GM12878 (cell line): Measurements from ENCODE around the gene GRHL1. TPM values are rescaled to one million over a fixed set of nuclear protein-coding genes. Genes with fewer than 3 reads are reported as not detected.

Experiments used
- ATAC-seq: fragments of 200-7000 bp; cut with Tn5 transposase; 3 replicates; pipeline ENCODE4 v1.9.1; 2020; ENCODE audit warnings: mild to moderate bottlenecking, moderate library complexity
- BruUV-seq: library from RNA; stranded (reverse); fragments of 400-500 nt; replicated peaks from 2 replicates; lab custom pipeline; 2021; lab: Mats Ljungman, UMichigan
- CTCF ChIA-PET: fragments of 300-600 bp; sonication (Branson Sonifier 250); formaldehyde crosslinking; extraction: SDS; loops from one replicate; lab custom pipeline; 2021; ENCODE audit warnings: inconsistent platforms; lab: Yijun Ruan, JAX
- POLR2A ChIA-PET: fragments of 350-600 bp; formaldehyde crosslinking; extraction: SDS; loops from one replicate; lab custom pipeline; 2021; ENCODE audit warnings: inconsistent platforms; lab: Charles Lee
- RAD21 ChIA-PET: fragments of 300-600 bp; sonication (Branson Sonifier 250); formaldehyde crosslinking; loops from one replicate; lab custom pipeline; 2023; ENCODE audit warnings: antibody characterized with exemption; ENCODE audit not compliant: unreplicated experiment; lab: Charles Lee
- SMC1A ChIA-PET: fragments of 300-600 bp; sonication (Branson Sonifier 250); formaldehyde crosslinking; loops from one replicate; lab custom pipeline; 2023; ENCODE audit not compliant: unreplicated experiment, uncharacterized antibody; lab: Charles Lee
- DNase-seq: peaks from one replicate; pipeline ENCODE4 v3.0.0-alpha.2; 2011; ENCODE audit warnings: low read depth, low spot score
- FAIRE-seq: peaks from 3 replicates; lab custom pipeline; 2011; peaks lifted over from hg19 to GRCh38; lab: Jason Lieb, UNC
- H2AFZ ChIP-seq: 2 replicates; pipeline ENCODE4 v1.6.0; 2011; ENCODE audit warnings: low read depth, low read length, control low read depth; ENCODE audit not compliant: control insufficient read depth
- H3K27ac ChIP-seq: 2 replicates; pipeline ENCODE4 v1.5.1; 2011; ENCODE audit warnings: control low read depth; ENCODE audit not compliant: control insufficient read depth, insufficient read depth
- H3K27me3 ChIP-seq, 2 experiments: replicated peaks in 1 of 2; 2 replicates each; pipeline versions ENCODE4 v1.6.0 to v1.6.1; 2011; ENCODE audit warnings: low read length in 1 of 2; ENCODE audit not compliant: control insufficient read depth in 2 of 2, insufficient read depth in 2 of 2
- H3K36me3 ChIP-seq, 2 experiments: 2 replicates each; pipeline ENCODE4 v1.5.1; 2011; ENCODE audit warnings: low read length in 1 of 2; ENCODE audit not compliant: control insufficient read depth in 2 of 2, insufficient read depth in 2 of 2
- H3K4me1 ChIP-seq: 2 replicates; pipeline ENCODE4 v1.6.1; 2011; ENCODE audit warnings: mild to moderate bottlenecking, low read length, moderate library complexity, mixed read lengths; ENCODE audit not compliant: control insufficient read depth, insufficient read depth
- H3K4me2 ChIP-seq: 2 replicates; pipeline ENCODE4 v1.6.0; 2011; ENCODE audit warnings: control low read depth; ENCODE audit not compliant: control insufficient read depth, insufficient read depth
- H3K4me3 ChIP-seq: fragments of 200-600 bp; sonication (generic); 2 replicates; pipeline ENCODE4 v1.5.1; 2016
- H3K79me2 ChIP-seq: 2 replicates; pipeline ENCODE4 v1.6.0; 2011; ENCODE audit warnings: low read length; ENCODE audit not compliant: control insufficient read depth, insufficient read depth
- H3K9ac ChIP-seq: 2 replicates; pipeline ENCODE4 v1.8.0; 2011; ENCODE audit warnings: low read length, control low read depth, mixed read lengths; ENCODE audit not compliant: control insufficient read depth, insufficient read depth
- H3K9me3 ChIP-seq: replicated peaks from 3 replicates; pipeline ENCODE4 v1.5.1; 2011; ENCODE audit warnings: mild to moderate bottlenecking, low read length; ENCODE audit not compliant: control insufficient read depth, insufficient read depth
- H4K20me1 ChIP-seq: 2 replicates; pipeline ENCODE4 v1.6.0; 2011; ENCODE audit not compliant: control insufficient read depth, insufficient read depth
- ATF2 ChIP-seq: IDR thresholded peaks from 2 replicates; pipeline ENCODE4 v1.6.1; 2012; ENCODE audit warnings: low read length, inconsistent platforms
- BCL3 ChIP-seq: IDR thresholded peaks from 2 replicates; pipeline ENCODE4 v1.6.1; 2011; ENCODE audit warnings: borderline replicate concordance, low read depth, mild to moderate bottlenecking, moderate library complexity, low read length; ENCODE audit not compliant: insufficient read depth, poor library complexity, severe bottlenecking
- CBX5 ChIP-seq: sonication (generic); IDR thresholded peaks from 2 replicates; pipeline ENCODE4 v1.6.1; 2016; ENCODE audit warnings: low read depth, moderate library complexity, mild to moderate bottlenecking, inconsistent platforms
- GATAD2B ChIP-seq: fragments of 450-650 bp; conservative IDR thresholded peaks from 2 replicates; pipeline ENCODE4 v1.6.1; 2017; ENCODE audit warnings: low read depth, mild to moderate bottlenecking, moderate library complexity
- IKZF1 ChIP-seq: fragments of 450-650 bp; conservative IDR thresholded peaks from 2 replicates; pipeline ENCODE4 v1.6.1; 2017; ENCODE audit warnings: antibody characterized with exemption, mild to moderate bottlenecking
- KLF5 ChIP-seq: fragments of 450-650 bp; IDR thresholded peaks from 2 replicates; pipeline ENCODE4 v1.6.1; 2014; ENCODE audit warnings: mild to moderate bottlenecking; ENCODE audit not compliant: partially characterized antibody
- NFIC ChIP-seq: IDR thresholded peaks from 2 replicates; pipeline ENCODE4 v1.6.1; 2012; ENCODE audit warnings: low read depth, mild to moderate bottlenecking, inconsistent platforms, low read length, moderate library complexity
- NR2C2 ChIP-seq: IDR thresholded peaks from 2 replicates; pipeline ENCODE4 v1.6.1; 2011; ENCODE audit warnings: borderline replicate concordance, low read depth; ENCODE audit not compliant: control insufficient read depth, insufficient read length
- SIN3A ChIP-seq: IDR thresholded peaks from 2 replicates; pipeline ENCODE4 v1.6.1; 2012; ENCODE audit warnings: low read depth, low read length, improper control_type of control experiment
- SKIL ChIP-seq: fragments of 450-650 bp; IDR thresholded peaks from 2 replicates; pipeline ENCODE4 v1.6.1; 2017; ENCODE audit warnings: mild to moderate bottlenecking, low read depth, inconsistent platforms; ENCODE audit not compliant: poor library complexity, severe bottlenecking
- STAT3 ChIP-seq: IDR thresholded peaks from 2 replicates; pipeline ENCODE4 v1.6.1; 2011; ENCODE audit warnings: low read depth, low read length, improper control_type of control experiment
- ZBTB40 ChIP-seq: fragments of 450-650 bp; IDR thresholded peaks from 2 replicates; pipeline ENCODE4 v1.6.1; 2016; ENCODE audit warnings: mild to moderate bottlenecking, moderate library complexity, borderline replicate concordance
- ZNF622 ChIP-seq: fragments of 450-650 bp; IDR thresholded peaks from 2 replicates; pipeline ENCODE4 v1.6.1; 2017; ENCODE audit warnings: mild to moderate bottlenecking, inconsistent platforms
- WGBS: methylation state at CpG from one replicate; pipeline ENCODE4 v1.1.6; 2016; ENCODE audit warnings: low lambda C conversion rate; ENCODE audit not compliant: insufficient replicate concordance, insufficient coverage; ENCODE audit errors: missing lambda C conversion rate; 5-methylcytosine and 5-hydroxymethylcytosine counted together
- in situ Hi-C: fragments of 300-500 bp; cut with MboI; formaldehyde crosslinking; loops from 9 replicates; pipeline ENCODE4 v1.14.3; 2018; ENCODE audit warnings: mixed read lengths
- intact Hi-C: fragments of 100-400 bp; cut with micrococcal nuclease; formaldehyde crosslinking; loops from one replicate; pipeline ENCODE4 v1.14.2; 2022; ENCODE audit not compliant: unreplicated experiment
- polyA plus RNA-seq, 11 experiments: library from polyadenylated mRNA; depleted of rRNA in 4 of 11; unstranded in 6 of 11; stranded (reverse) in 5 of 11; fragments of >200 nt; fragmentation: Nextera tagmentation in 4 of 11; fragmentation: Illumina TruSeq in 1 of 11; extraction: Ambion mirVana in 4 of 11; extraction: Trizol in 1 of 11; gene quantifications; 1 replicate in 1 of 11; 2 replicates in 10 of 11; pipeline versions ENCODE4 v1.2.1 to v1.2.3, GENCODE V29; 2011 to 2016; ENCODE audit warnings: inconsistent platforms in 2 of 11, missing spikeins in 2 of 11, low read depth in 1 of 11
- total RNA-seq, 4 experiments: library from RNA; depleted of rRNA in 3 of 4; stranded (reverse); fragments of >200 nt in 3 of 4; fragmentation: Illumina TruSeq in 1 of 4; extraction: Trizol in 1 of 4; gene quantifications; 2 replicates each; pipeline versions ENCODE4 v1.2.1 to v1.2.3, GENCODE V29; 2013 to 2021

GRHL1 gene
- total and polyA plus RNA-seq, 10 of the 15 experiments (the other 5 are each of a cell fraction or from before 2014, with no cell fraction given): 0.09 to 0.81 (median 0.28) TPM; not detected in 1

GRCh38 chr2:9941996-9942390, 9.5 kb upstream of the GRHL1 start (continued):
- TF ChIP-seq KLF5 (no peak), ZBTB40 (no peak), CBX5 (no peak), STAT3 (no peak)
- TF ChIP-seq, all 136 proteins: peak for 0

- Histone ChIP-seq H4K20me1 (no peaks in the 10 kb centered on the region), H3K4me2 (no peak overlapping the region), H3K9ac (no peak overlapping the region), H3K27me3 (no peaks in the 10 kb centered on the region), H3K9me3 (no peaks in the 10 kb centered on the region), H3K36me3 (no peaks in the 10 kb centered on the region), H2AFZ (no peak overlapping the region), H3K4me1 (peaks cover 6% of the 10 kb centered on the region; the same call in 1 of the 2 replicates), H3K4me3 (no peak overlapping the region), H3K27ac (no peak overlapping the region), H3K79me2 (no peaks in the 10 kb centered on the region)
- 0% methylated on average over 3 of the region's 3 CpGs for WGBS
- intact Hi-C loops (no loop called here), in situ Hi-C loops (no loop called here)
- RAD21 ChIA-PET: interaction anchor here (1.2 kb wide), 1 partner anchor 40 kb away, joined by 3 read pairs; no protein-coding TSS in a partner anchor
- POLR2A ChIA-PET: no interaction called here
- no TSS peak for BruUV-seq
- FAIRE-seq (no peak), DNase-seq (no peak), ATAC-seq (no peak)
- CTCF ChIA-PET: interaction anchor here (0.6 kb wide), 1 partner anchor 84 kb away, joined by 3 read pairs; no protein-coding TSS in a partner anchor
- SMC1A ChIA-PET: no interaction called here
- no peak for TF ChIP-seq SIN3A
- TF ChIP-seq BCL3: no peak
- TF ChIP-seq IKZF1: no peak
- no peak for TF ChIP-seq GATAD2B
- no peak for TF ChIP-seq NFIC
- TF ChIP-seq ATF2: no peak
- no peak for TF ChIP-seq SKIL
- no peak for TF ChIP-seq NR2C2
- TF ChIP-seq STAT3: no peak
- no peak for TF ChIP-seq ZNF622
These were observed 7.1 kb upstream of the GRHL1 start for GRCh38 chr2:9944330-9944758.
